Measurements from ENCODE around the gene BICD1. TPM values are rescaled to one million over a fixed set of nuclear protein-coding genes. Genes with fewer than 3 reads are reported as not detected.

The BICD1 gene
- total and polyA plus RNA-seq, 2 experiments from 2014 or later = 59.3 to 83.6 TPM

GRCh38 chr12:32198555-32198954 is 91.9 kb downstream of the BICD1 start:
- Histone ChIP-seq H3K9me2 (ENCODE audit: insufficient read depth) (0 out of 2 replicates have a peak, but pooled peaks cover 5% of the 10 kb centered on the region), H4K20me1 (replicated peaks; ENCODE audit: insufficient read depth) (peaks cover 3% of the 10 kb centered on the region; the same call in 1 of the 2 replicates), H3K27ac (ENCODE audit: low read depth) (no peak overlapping the region), H3K36me3 (ENCODE audit: insufficient read depth) (peaks cover 12% of the 10 kb centered on the region; the same call in 1 of the 2 replicates), H3K79me2 (replicated peaks; ENCODE audit: insufficient read depth) (peaks cover 24% of the 10 kb centered on the region), H3K4me2 (no peak overlapping the region), H3K4me3 (no peak overlapping the region), H3F3A (replicated peaks; ENCODE audit: low read depth) (peaks cover 4% of the 10 kb centered on the region; the same call in 1 of the 2 replicates), H2AFZ (no peak overlapping the region), H3K4me1 (ENCODE audit: insufficient read depth) (no peaks in the 10 kb centered on the region), H3K27me3 (ENCODE audit: insufficient read depth) (no peaks in the 10 kb centered on the region)
- Mint-ChIP-seq H3K27me3 (ENCODE audit: insufficient read depth, low read depth, poor library complexity) (peaks cover 3% of the 10 kb centered on the region), H3K9me3 (peaks cover 51% of the 10 kb centered on the region), H3K4me3 (no peak overlapping the region), H3K27ac (no peak overlapping the region), H3K4me1 (peaks cover 2% of the 10 kb centered on the region; the same call in 1 of the 3 replicates), H3K36me3 (ENCODE audit: low read depth) (peaks cover 73% of the 10 kb centered on the region)
- no peak for TF ChIP-seq CREB1 (CRISPR knock-in tag; IDR thresholded peaks at IDR 0.05; ENCODE audit: low read depth)
- TF ChIP-seq ETS1 (IDR thresholded peaks at IDR 0.05) = no peak
- TF ChIP-seq CTCF (conservative IDR thresholded peaks at IDR 0.05; ENCODE audit: low read depth in 2 of 2) = no peak
- no peak for TF ChIP-seq STAT1 (IDR thresholded peaks at IDR 0.05; ENCODE audit: unreplicated experiment)
- TF ChIP-seq NANOG (IDR thresholded peaks at IDR 0.05; ENCODE audit: borderline replicate concordance) = no peak
- TF ChIP-seq ZNF462 (CRISPR knock-in tag; IDR thresholded peaks at IDR 0.05) = no peak
- TF ChIP-seq ZNF114 (CRISPR knock-in tag; IDR thresholded peaks at IDR 0.05) = no peak
- TF ChIP-seq REST (IDR thresholded peaks at IDR 0.05; ENCODE audit: unreplicated experiment) = no peak
- TF ChIP-seq JUNB (IDR thresholded peaks at IDR 0.05; ENCODE audit: unreplicated experiment) = no peak
- TF ChIP-seq POLR2AphosphoS5 (IDR thresholded peaks at IDR 0.05; ENCODE audit: low read depth) = no peak
- no peak for TF ChIP-seq ZNF331 (CRISPR knock-in tag; IDR thresholded peaks at IDR 0.05; ENCODE audit: low read depth)
- TF ChIP-seq EZH2 (IDR thresholded peaks at IDR 0.05; ENCODE audit: low read depth, unreplicated experiment) = no peak
- no peak for TF ChIP-seq EZH2phosphoT487 (IDR thresholded peaks at IDR 0.05; ENCODE audit: unreplicated experiment)
- ATAC-seq = no peak
- no peak for DNase-seq (ENCODE audit: low spot score)
